Esophagus squamous epithelium (tissue), 5 donors: Measurements from ENCODE around the gene FAHD2A. TPM values are rescaled to one million over a fixed set of nuclear protein-coding genes. Genes with fewer than 3 reads are reported as not detected.
"Not testable (repeated sequence)": the region's sequence is repeated elsewhere in the genome, so short reads cannot be mapped to it uniquely, and the experiment has no call there.

Experiments used
- DNase-seq: peaks from one replicate; lab custom pipeline; 2025; lab: John Stamatoyannopoulos, UW
- H3K27ac ChIP-seq, 4 donors: fragments of 200-600 bp; sonication (generic); one replicate each; pipeline ENCODE4 v1.5.1; 2016 to 2019; ENCODE audit warnings: mild to moderate bottlenecking in 1 of 4
- H3K27me3 ChIP-seq, 4 donors: fragments of 200-600 bp; sonication (generic); 1 replicate in 3 of 4; 2 replicates in 1 of 4; pipeline versions ENCODE4 v1.5.1 to v1.6.0; 2017 to 2021; ENCODE audit warnings: antibody characterized with exemption in 1 of 4
- H3K36me3 ChIP-seq, 3 donors: fragments of 200-600 bp; sonication (generic); one replicate each; pipeline ENCODE4 v1.5.1; 2016 to 2019
- H3K4me1 ChIP-seq, 3 donors: fragments of 200-600 bp; sonication (generic); one replicate each; pipeline ENCODE4 v1.5.1; 2017 to 2019
- H3K4me3 ChIP-seq, 4 donors: fragments of 200-600 bp; sonication (generic); 1 replicate in 3 of 4; 2 replicates in 1 of 4; pipeline ENCODE4 v1.5.1; 2016 to 2019; ENCODE audit warnings: mild to moderate bottlenecking in 2 of 4, moderate library complexity in 1 of 4
- H3K9me3 ChIP-seq, 3 donors: fragments of 200-600 bp; sonication (generic); one replicate each; pipeline ENCODE4 v1.5.1; 2016 to 2019
- WGBS, 2 donors: methylation state at CpG; one replicate each; pipeline ENCODE4 v1.1.5; 2018; 5-methylcytosine and 5-hydroxymethylcytosine counted together
- intact Hi-C: fragments of 100-400 bp; cut with DNase I; formaldehyde crosslinking; loops from one replicate; pipeline ENCODE4 v1.15.0; 2022
- total RNA-seq, 4 donors: library from RNA; depleted of rRNA; stranded (reverse); fragments of >200 nt; gene quantifications; one replicate each; pipeline ENCODE4 v1.1.0, GENCODE V29; 2016
- TF ChIP-seq, protein P1 (sequence below), 6 experiments: fragments of 450-650 bp in 4 of 6; fragments of 200-600 bp in 2 of 6; sonication (generic) in 2 of 6; IDR thresholded peaks; one replicate each; pipeline ENCODE4 v1.5.1; 2016 to 2019; ENCODE audit warnings: antibody characterized with exemption in 6 of 6, mild to moderate bottlenecking in 4 of 6, moderate library complexity in 4 of 6
- donor health status: DM: yes; HTN: yes; CAD: no.

FAHD2A gene
- total RNA-seq, 4 donors from 2014 or later: 8.1 to 18.1 (median 13.7) TPM

- intact Hi-C loops: not testable (repeated sequence)
- TF ChIP-seq, protein P1, sequence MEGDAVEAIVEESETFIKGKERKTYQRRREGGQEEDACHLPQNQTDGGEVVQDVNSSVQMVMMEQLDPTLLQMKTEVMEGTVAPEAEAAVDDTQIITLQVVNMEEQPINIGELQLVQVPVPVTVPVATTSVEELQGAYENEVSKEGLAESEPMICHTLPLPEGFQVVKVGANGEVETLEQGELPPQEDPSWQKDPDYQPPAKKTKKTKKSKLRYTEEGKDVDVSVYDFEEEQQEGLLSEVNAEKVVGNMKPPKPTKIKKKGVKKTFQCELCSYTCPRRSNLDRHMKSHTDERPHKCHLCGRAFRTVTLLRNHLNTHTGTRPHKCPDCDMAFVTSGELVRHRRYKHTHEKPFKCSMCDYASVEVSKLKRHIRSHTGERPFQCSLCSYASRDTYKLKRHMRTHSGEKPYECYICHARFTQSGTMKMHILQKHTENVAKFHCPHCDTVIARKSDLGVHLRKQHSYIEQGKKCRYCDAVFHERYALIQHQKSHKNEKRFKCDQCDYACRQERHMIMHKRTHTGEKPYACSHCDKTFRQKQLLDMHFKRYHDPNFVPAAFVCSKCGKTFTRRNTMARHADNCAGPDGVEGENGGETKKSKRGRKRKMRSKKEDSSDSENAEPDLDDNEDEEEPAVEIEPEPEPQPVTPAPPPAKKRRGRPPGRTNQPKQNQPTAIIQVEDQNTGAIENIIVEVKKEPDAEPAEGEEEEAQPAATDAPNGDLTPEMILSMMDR (IDR thresholded peaks at IDR 0.05): peak; percentile 44 to 88 (median 84)
- 47 to 55% methylated on average over 8 of the region's 9 CpGs for WGBS, 2 donors
These were observed 11.6 kb downstream of the FAHD2A start for GRCh38 chr2:95414015-95414594.

DNA sequence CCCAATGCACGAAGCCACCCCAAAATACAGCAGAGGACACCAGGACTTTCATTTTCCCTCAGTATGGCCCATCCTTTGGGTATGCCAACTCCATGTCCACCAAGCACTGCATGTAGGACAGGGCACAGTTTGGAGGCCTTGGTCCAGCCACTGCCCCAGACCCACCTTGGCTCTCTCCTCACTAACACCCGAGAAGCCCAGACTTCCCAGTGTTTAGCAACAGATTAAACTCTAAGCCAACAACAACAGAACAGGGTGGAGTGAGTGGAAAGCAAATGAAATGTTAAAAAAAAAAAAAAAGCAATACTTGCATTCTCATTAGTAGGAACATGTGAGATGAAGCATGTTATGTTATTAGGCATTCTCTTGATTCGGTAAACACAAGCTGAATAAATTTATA lies 12.6 kb downstream of the FAHD2A start:
- 70 to 79% methylated on average over 2 of the region's 3 CpGs for WGBS, 2 donors
- H3K27ac ChIP-seq, H3K9me3 ChIP-seq, DNase-seq, H3K4me3 ChIP-seq, H3K4me1 ChIP-seq, H3K27me3 ChIP-seq, intact Hi-C loops: not testable (repeated sequence)
- H3K36me3 ChIP-seq: peaks cover 0 to 15% (median 0%) of the 10 kb centered on the region in 3 donors

More at GRCh38 chr2:95414015-95414594, 11.6 kb downstream of the FAHD2A start:
- H3K27me3 ChIP-seq, H3K4me1 ChIP-seq, H3K9me3 ChIP-seq, H3K27ac ChIP-seq, DNase-seq, H3K4me3 ChIP-seq: not testable (repeated sequence)
- peaks cover 0 to 15% (median 0%) of the 10 kb centered on the region in 3 donors for H3K36me3 ChIP-seq

- H3K4me1 ChIP-seq, H3K4me3 ChIP-seq, intact Hi-C loops, H3K27me3 ChIP-seq, DNase-seq, H3K9me3 ChIP-seq, H3K27ac ChIP-seq: not testable (repeated sequence)
- peaks cover 0 to 15% (median 0%) of the 10 kb centered on the region in 3 donors for H3K36me3 ChIP-seq
- WGBS, 2 donors: 61 to 74% methylated on average over 4 to 11 of the region's 16 CpGs
These were observed 13.1 kb downstream of the FAHD2A start for GRCh38 chr2:95415561-95415960.

GRCh38 chr2:95427196-95427867 lies 24.8 kb downstream of the FAHD2A start:
- 50% methylated on average over 2 of the region's 30 CpGs; no CpG with 5 or more reads in 1 of the 2 donors for WGBS, 2 donors
- H3K36me3 ChIP-seq, H3K9me3 ChIP-seq, intact Hi-C loops, DNase-seq, H3K4me1 ChIP-seq, H3K4me3 ChIP-seq, H3K27ac ChIP-seq: not testable (repeated sequence)
- H3K27me3 ChIP-seq: peaks cover 0 to 12% (median 0%) of the 10 kb centered on the region in 4 donors

GRCh38 chr2:95429748-95430467 lies 27.4 kb downstream of the FAHD2A start:
- H3K4me3 ChIP-seq, DNase-seq, H3K27ac ChIP-seq, H3K27me3 ChIP-seq, H3K9me3 ChIP-seq, H3K4me1 ChIP-seq, intact Hi-C loops, H3K36me3 ChIP-seq: not testable (repeated sequence)
- no CpG with 5 or more reads among the region's 8 CpGs for WGBS, 2 donors

GRCh38 chr2:95433373-95433772 lies 30.9 kb downstream of the FAHD2A start:
- H3K9me3 ChIP-seq, H3K4me1 ChIP-seq, H3K27ac ChIP-seq, H3K27me3 ChIP-seq, H3K36me3 ChIP-seq, DNase-seq, H3K4me3 ChIP-seq, intact Hi-C loops: not testable (repeated sequence)
- WGBS, 2 donors: no CpG with 5 or more reads among the region's 4 CpGs

GRCh38 chr2:95433973-95434372 lies 31.5 kb downstream of the FAHD2A start:
- intact Hi-C loops, H3K9me3 ChIP-seq, H3K4me1 ChIP-seq, H3K27ac ChIP-seq, DNase-seq, H3K36me3 ChIP-seq, H3K4me3 ChIP-seq, H3K27me3 ChIP-seq: not testable (repeated sequence)
- WGBS, 2 donors: no CpG with 5 or more reads among the region's 2 CpGs

DNA sequence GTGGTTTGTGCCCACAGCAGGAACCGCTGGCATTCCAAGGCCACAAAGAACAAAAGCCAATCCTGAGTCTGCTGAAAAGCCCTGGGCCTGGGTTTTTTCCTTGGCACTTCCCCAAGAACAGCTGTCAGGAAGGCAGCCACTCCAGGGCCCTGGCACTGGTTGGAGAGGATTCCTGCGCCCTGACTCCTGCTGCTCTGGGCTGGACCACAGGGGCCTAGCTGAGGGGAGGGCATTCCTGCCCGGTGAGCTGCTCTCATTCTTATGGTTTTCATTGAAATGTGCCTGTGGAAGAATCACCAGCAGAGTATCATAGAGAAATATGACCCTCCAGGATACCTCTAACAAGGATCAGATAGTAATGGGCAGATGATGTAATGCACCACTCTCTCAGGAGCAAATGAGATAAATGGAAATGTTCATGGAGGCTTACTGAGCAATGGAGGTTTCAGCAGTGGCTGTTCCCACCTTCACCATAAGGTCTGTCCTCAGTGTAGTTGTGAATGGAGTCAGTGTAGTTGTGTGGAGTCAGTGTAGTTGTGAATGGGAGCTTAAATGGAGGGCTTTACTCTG lies 32.1 kb downstream of the FAHD2A start:
- H3K36me3 ChIP-seq, H3K4me1 ChIP-seq, DNase-seq, H3K27me3 ChIP-seq, H3K9me3 ChIP-seq, H3K27ac ChIP-seq, H3K4me3 ChIP-seq, intact Hi-C loops: not testable (repeated sequence)
- no CpG with 5 or more reads among the region's 3 CpGs for WGBS, 2 donors

DNA sequence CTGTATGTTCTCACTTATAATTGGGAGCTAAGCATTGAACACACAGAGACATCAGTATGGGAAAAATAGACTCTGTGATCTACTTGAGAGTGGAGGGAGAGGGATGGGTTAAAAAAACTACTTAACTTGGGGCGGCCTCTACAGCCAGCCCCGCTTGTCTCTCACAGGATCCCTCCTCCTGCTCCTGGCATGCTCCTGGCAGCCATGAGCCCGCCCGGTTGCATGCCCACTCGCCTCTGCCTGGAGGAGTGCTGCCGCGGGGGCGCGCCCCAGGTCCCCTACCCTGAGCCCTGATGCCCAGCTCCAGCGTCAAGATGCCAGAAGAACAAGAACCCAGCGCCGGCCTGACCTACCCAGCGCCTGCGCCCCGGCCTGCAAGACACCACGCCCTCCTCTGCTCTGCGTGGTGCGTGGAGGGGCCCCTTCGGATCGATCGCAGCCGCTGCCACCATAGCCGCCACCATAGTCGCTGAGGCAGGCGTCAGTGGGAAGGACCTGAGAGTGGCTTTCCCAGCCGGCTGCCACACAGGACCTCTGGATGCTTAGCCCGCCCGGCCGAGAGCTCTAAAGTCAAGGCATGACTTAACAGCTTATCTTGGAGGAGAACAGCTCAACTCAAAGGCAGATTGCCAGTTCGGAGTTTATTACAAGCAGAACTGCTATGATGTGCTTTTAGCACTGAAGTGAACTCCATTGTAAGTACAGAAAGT lies 32.8 kb downstream of the FAHD2A start:
- WGBS, 2 donors: no CpG with 5 or more reads among the region's 30 CpGs

DNA sequence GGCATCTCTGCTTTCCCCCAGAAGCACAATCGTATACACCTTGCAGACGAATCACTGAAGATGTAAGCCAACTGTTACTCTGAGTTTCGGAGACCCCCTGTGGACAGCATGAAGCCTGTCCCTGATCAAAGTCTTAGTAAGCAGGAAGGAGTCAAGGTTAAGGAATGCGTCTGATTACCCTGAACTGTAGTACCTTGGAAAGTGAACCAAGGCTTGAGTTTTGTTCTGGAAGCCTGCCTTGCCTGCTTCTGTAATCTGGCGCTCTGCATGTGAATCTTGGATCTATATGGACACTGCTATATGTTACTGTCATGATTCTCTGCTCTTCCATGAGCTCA lies 33.3 kb downstream of the FAHD2A start:
- intact Hi-C loops, H3K27ac ChIP-seq, H3K4me1 ChIP-seq, H3K36me3 ChIP-seq, H3K4me3 ChIP-seq, H3K9me3 ChIP-seq, H3K27me3 ChIP-seq, DNase-seq: not testable (repeated sequence)
- 100% methylated on average over 1 of the region's 5 CpGs; no CpG with 5 or more reads in 1 of the 2 donors for WGBS, 2 donors

More for the DNA sequence above, 32.8 kb downstream of the FAHD2A start:
- H3K4me3 ChIP-seq, H3K27ac ChIP-seq, H3K27me3 ChIP-seq, intact Hi-C loops, H3K9me3 ChIP-seq, H3K36me3 ChIP-seq, H3K4me1 ChIP-seq, DNase-seq: not testable (repeated sequence)

- H3K9me3 ChIP-seq, H3K4me3 ChIP-seq, H3K27me3 ChIP-seq, H3K36me3 ChIP-seq, H3K4me1 ChIP-seq, H3K27ac ChIP-seq, intact Hi-C loops, DNase-seq: not testable (repeated sequence)
- WGBS, 2 donors: no CpG with 5 or more reads among the region's 2 CpGs
These were observed 40.1 kb downstream of the FAHD2A start for GRCh38 chr2:95442474-95443099.
